22Rv1 (cell line): ENCODE data around the gene ACER3.

Experiments used
- CTCF ChIP-seq: fragments of 450-650 bp; IDR thresholded peaks from 2 replicates; pipeline ENCODE4 v1.5.1; 2017; ENCODE audit warnings: mild to moderate bottlenecking
- ZFX ChIP-seq: fragments of 450-650 bp; IDR thresholded peaks from 2 replicates; pipeline ENCODE4 v1.6.1; 2017; ENCODE audit warnings: antibody characterized with exemption, borderline replicate concordance

- TF ChIP-seq CTCF, result no peak
- TF ChIP-seq ZFX, result no peak
Observed at GRCh38 chr11:76863196-76863777, 2.6 kb downstream of the ACER3 start.
